ENCODE results near the gene GPR17.

- TF ChIP-seq CTCF (IDR thresholded peaks at IDR 0.05; ENCODE audit: insufficient read depth, low read length, poor library complexity, severe bottlenecking) (no peak), EZH2phosphoT487 (conservative IDR thresholded peaks at IDR 0.05; ENCODE audit: low read length) (no peak)
Measured at GRCh38 chr2:127619877-127620705, 25.9 kb upstream of the GPR17 start.

Measured in SU-DHL-6 (cell line).